ENCODE results near the gene ITPK1.
A peak's percentile ranks its signal among the peaks of the same experiment; 100 is the strongest.

ITPK1 gene

GRCh38 chr14:93014058-93015023 is 101.4 kb downstream of the ITPK1 start (continued):
- no peak for TF ChIP-seq ZBTB1 (tag by site-specific recombination; IDR thresholded peaks at IDR 0.05)
- TF ChIP-seq, protein P1, sequence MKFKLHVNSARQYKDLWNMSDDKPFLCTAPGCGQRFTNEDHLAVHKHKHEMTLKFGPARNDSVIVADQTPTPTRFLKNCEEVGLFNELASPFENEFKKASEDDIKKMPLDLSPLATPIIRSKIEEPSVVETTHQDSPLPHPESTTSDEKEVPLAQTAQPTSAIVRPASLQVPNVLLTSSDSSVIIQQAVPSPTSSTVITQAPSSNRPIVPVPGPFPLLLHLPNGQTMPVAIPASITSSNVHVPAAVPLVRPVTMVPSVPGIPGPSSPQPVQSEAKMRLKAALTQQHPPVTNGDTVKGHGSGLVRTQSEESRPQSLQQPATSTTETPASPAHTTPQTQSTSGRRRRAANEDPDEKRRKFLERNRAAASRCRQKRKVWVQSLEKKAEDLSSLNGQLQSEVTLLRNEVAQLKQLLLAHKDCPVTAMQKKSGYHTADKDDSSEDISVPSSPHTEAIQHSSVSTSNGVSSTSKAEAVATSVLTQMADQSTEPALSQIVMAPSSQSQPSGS (tag by site-specific recombination; IDR thresholded peaks at IDR 0.05; ENCODE audit: low read depth): no peak
- TF ChIP-seq ZBTB20 (tag by site-specific recombination; IDR thresholded peaks at IDR 0.05): no peak
- TF ChIP-seq ZNF626 (tag by site-specific recombination; IDR thresholded peaks at IDR 0.05): no peak
- TF ChIP-seq ZNF133 (tag by site-specific recombination; IDR thresholded peaks at IDR 0.05): no peak
- TF ChIP-seq ZNF837 (tag by site-specific recombination; IDR thresholded peaks at IDR 0.05): no peak
- TF ChIP-seq, protein P2, sequence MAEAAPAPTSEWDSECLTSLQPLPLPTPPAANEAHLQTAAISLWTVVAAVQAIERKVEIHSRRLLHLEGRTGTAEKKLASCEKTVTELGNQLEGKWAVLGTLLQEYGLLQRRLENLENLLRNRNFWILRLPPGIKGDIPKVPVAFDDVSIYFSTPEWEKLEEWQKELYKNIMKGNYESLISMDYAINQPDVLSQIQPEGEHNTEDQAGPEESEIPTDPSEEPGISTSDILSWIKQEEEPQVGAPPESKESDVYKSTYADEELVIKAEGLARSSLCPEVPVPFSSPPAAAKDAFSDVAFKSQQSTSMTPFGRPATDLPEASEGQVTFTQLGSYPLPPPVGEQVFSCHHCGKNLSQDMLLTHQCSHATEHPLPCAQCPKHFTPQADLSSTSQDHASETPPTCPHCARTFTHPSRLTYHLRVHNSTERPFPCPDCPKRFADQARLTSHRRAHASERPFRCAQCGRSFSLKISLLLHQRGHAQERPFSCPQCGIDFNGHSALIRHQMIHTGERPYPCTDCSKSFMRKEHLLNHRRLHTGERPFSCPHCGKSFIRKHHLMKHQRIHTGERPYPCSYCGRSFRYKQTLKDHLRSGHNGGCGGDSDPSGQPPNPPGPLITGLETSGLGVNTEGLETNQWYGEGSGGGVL (tag by site-specific recombination; IDR thresholded peaks at IDR 0.05): no peak
- no peak for TF ChIP-seq ZNF10 (tag by site-specific recombination; IDR thresholded peaks at IDR 0.05)
- TF ChIP-seq ZNF514 (tag by site-specific recombination; IDR thresholded peaks at IDR 0.05): no peak

GRCh38 chr14:93012951-93013719 is 102.6 kb downstream of the ITPK1 start:
- no peaks in the 10 kb centered on the region for H3K9me3 ChIP-seq (ENCODE audit: control insufficient read depth, insufficient read depth, low read depth, low read length)
- peaks cover 5% of the 10 kb centered on the region for H3K4me1 ChIP-seq (ENCODE audit: control insufficient read depth, insufficient read depth, low read length)
- peaks cover 0 to 4% of the 10 kb centered on the region in 2 experiments; a peak in 1 of 3 replicates for H3K36me3 ChIP-seq (ENCODE audit: control insufficient read depth in 2 of 2, insufficient read depth in 1 of 2, low read length in 2 of 2)
- H3K27ac ChIP-seq (ENCODE audit: extremely low read depth, low read depth, low read length): no peak overlapping the region
- ChIA-PET POLR2A (no interaction called here), CTCF (no interaction called here)
- H3K4me3 ChIP-seq (ENCODE audit: low read depth, low read length): no peak overlapping the region
- peak; percentile 46; the same call in 1 of the 2 replicates for TF ChIP-seq ZNF600 (tag by site-specific recombination; IDR thresholded peaks at IDR 0.05)
- TF ChIP-seq ZIC2 (tag by site-specific recombination; IDR thresholded peaks at IDR 0.05): peak; percentile 63
- TF ChIP-seq ZFHX2 (tag by site-specific recombination; conservative IDR thresholded peaks at IDR 0.05): peak; percentile 50
- TF ChIP-seq SCRT1 (tag by site-specific recombination; IDR thresholded peaks at IDR 0.05; ENCODE audit: borderline replicate concordance): peak; percentile 18; the same call in 1 of the 2 replicates
- TF ChIP-seq GLIS2 (tag by site-specific recombination; IDR thresholded peaks at IDR 0.05): peak; percentile 25; the same call in 1 of the 2 replicates
- no peak for TF ChIP-seq KLF7 (tag by site-specific recombination; IDR thresholded peaks at IDR 0.05; ENCODE audit: borderline replicate concordance)
- peak; percentile 70 for TF ChIP-seq GLIS1 (tag by site-specific recombination; IDR thresholded peaks at IDR 0.05)
- TF ChIP-seq ZNF610 (tag by site-specific recombination; IDR thresholded peaks at IDR 0.05; ENCODE audit: borderline replicate concordance): no peak
- peak; percentile 88 for TF ChIP-seq SCRT2 (tag by site-specific recombination; IDR thresholded peaks at IDR 0.05)
- TF ChIP-seq, protein P3, sequence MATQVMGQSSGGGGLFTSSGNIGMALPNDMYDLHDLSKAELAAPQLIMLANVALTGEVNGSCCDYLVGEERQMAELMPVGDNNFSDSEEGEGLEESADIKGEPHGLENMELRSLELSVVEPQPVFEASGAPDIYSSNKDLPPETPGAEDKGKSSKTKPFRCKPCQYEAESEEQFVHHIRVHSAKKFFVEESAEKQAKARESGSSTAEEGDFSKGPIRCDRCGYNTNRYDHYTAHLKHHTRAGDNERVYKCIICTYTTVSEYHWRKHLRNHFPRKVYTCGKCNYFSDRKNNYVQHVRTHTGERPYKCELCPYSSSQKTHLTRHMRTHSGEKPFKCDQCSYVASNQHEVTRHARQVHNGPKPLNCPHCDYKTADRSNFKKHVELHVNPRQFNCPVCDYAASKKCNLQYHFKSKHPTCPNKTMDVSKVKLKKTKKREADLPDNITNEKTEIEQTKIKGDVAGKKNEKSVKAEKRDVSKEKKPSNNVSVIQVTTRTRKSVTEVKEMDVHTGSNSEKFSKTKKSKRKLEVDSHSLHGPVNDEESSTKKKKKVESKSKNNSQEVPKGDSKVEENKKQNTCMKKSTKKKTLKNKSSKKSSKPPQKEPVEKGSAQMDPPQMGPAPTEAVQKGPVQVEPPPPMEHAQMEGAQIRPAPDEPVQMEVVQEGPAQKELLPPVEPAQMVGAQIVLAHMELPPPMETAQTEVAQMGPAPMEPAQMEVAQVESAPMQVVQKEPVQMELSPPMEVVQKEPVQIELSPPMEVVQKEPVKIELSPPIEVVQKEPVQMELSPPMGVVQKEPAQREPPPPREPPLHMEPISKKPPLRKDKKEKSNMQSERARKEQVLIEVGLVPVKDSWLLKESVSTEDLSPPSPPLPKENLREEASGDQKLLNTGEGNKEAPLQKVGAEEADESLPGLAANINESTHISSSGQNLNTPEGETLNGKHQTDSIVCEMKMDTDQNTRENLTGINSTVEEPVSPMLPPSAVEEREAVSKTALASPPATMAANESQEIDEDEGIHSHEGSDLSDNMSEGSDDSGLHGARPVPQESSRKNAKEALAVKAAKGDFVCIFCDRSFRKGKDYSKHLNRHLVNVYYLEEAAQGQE (tag by site-specific recombination; IDR thresholded peaks at IDR 0.05): no peak
- TF ChIP-seq TRIM28 (IDR thresholded peaks at IDR 0.05; ENCODE audit: borderline replicate concordance, low read length): no peak
